Stimulated activated CD8-positive, alpha-beta memory T cell treated with anti-CD3 and anti-CD28 coated beads, Interleukin-4, amount 100 ng/mL, for 1 hour (primary cell): ENCODE measurements around the gene F13A1.

ENCODE experiments used
- DNase-seq, 2 donors: peaks; one replicate each; pipeline ENCODE4 v3.0.0-alpha.2; 2020; ENCODE audit warnings: low read depth in 2 of 2, low spot score in 1 of 2

Gene F13A1

DNA sequence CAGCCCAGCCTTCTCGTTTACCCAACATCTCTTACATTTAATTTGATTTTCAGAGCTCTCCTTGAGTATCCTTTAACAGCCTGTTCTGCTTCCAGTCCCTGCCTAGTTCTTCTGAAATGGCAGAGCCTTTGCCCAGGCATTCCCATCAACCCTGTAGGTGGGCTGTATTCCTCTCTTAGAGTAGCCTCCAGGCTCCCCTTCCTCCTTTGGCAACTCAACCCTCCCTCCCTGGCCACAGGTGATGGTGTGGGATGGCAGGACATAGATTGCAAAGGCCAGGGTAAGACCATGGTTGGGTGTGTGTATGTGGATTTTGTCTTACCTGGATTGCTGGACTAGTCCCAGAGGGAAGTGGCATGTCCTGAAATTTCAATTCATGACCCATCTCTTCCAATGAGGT, 125.4 kb downstream of the F13A1 start:
- no peak for DNase-seq

DNA sequence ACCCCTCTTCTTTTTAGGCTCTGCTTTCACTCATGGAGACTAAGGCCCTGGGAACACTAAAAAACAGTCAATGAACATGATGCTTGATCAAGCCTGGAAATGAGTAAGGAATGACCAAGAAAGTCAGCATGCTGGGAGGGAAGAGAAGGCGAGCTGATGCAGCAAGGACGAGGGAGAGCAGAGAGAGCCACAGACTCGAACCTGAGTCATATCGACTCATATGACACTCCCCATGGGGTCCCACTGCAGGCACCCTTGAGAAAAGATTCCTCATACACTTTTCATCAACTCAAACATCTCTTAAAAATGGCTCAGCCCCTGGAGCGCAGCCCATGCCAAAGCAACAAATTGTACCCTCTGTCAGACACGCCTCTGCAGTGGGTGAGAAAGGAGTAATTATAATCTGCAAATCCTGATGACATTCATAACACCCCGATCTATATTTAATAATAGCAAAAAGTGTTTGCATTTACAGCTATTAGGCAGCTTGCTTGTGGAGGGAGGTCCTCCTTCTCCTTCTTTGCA, 127.2 kb downstream of the F13A1 start:
- DNase-seq: no peak

DNA sequence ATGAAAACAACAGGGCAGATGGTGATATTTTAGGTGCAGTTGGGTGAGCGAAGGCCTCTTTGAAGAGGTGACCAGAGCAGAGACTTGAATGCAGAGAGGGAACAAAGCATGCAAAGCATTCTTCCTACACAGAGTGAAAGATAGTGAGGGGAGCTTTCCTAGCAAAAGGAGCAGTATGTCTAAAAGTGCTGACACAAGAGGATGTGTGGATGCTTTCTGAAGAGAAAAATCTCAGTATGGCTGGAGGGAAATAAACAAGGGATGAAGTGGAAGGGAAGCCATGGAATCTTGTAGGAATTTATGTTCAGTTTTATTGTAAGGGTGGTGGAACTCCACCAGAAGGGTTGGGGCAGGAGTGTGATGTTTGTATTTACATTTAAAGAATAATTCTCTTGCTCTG, 128.6 kb downstream of the F13A1 start:
- DNase-seq: no peak

- DNase-seq: no peak
These were observed 129.0 kb downstream of the F13A1 start for GRCh38 chr6:6191476-6191875.

GRCh38 chr6:6180684-6181083, 139.8 kb downstream of the F13A1 start:
- no peak for DNase-seq

GRCh38 chr6:6179858-6180623, 140.4 kb downstream of the F13A1 start:
- no peak for DNase-seq

DNA sequence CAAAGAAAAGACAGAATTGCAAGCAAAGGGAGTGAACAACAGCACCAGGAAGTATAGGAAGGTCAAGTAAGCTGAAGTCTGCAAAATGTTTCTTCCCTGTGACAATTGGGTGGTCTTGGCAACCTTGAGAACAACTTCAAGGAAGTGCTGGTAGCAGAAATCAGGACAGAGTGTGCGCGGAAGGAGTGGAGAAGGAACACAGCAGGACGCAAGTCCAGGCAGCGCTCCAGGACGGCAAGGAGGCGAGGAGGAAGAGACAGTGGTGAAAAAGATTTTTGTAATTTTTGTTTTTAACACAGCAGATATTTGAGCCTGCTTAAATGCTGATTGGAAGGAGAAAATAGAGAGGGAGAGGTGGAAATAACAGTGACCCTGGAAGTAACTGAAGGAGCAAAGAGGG, 141.7 kb downstream of the F13A1 start:
- no peak for DNase-seq

GRCh38 chr6:6177754-6178153, 142.7 kb downstream of the F13A1 start:
- DNase-seq: no peak

- DNase-seq: no peak
These were observed 143.8 kb downstream of the F13A1 start for GRCh38 chr6:6176586-6177228.

DNA sequence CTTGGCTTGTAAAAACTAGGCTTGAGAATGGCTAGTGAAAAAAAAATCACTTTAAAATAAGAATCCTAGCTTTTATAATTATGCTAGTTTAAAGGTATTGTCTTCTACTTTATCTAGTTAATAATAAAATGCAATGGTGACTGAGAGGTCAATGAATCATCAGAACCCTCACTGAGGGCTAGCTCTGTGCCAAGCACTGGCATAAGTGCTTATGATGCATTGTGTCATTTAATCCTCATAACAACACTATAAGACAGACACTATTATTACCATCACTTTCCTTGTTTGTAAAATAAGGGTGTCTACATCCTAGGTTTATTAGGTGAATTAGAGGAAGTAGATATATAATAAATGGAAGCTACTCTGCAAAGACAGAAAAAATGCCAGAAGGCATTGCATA, 144.3 kb downstream of the F13A1 start:
- no peak for DNase-seq

DNA sequence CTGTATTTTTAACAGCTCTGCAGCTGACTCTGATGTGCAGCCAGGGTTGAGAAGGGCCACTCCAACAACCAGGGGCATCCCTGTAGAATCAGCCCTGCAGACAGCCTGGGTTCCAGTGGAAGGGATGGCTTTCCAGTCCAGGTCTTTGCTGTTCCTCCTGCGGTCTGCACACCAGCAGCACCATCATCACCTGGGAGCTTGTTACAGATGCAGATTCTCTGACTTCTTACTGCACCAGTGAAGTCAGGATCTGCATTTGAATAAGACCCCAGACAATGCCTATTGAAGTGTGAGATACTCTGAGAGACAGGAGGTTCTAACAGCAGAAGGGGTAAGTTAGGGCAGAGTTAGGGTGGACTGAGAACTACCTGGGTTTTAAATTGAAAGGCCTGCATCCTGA, 151.3 kb downstream of the F13A1 start:
- no peak for DNase-seq

- no peak for DNase-seq
These were observed 154.4 kb downstream of the F13A1 start for GRCh38 chr6:6166064-6166463.

GRCh38 chr6:6164367-6164766, 156.1 kb downstream of the F13A1 start:
- no peak for DNase-seq

- no peak for DNase-seq
These were observed 166.1 kb downstream of the F13A1 start for GRCh38 chr6:6154335-6154734.

- DNase-seq: no peak
These were observed 168.4 kb downstream of the F13A1 start for GRCh38 chr6:6152060-6152459.

GRCh38 chr6:6148192-6148815, 172.2 kb downstream of the F13A1 start:
- DNase-seq: no peak

- no peak for DNase-seq
These were observed 188.9 kb downstream of the F13A1 start for GRCh38 chr6:6131492-6132109.

DNA sequence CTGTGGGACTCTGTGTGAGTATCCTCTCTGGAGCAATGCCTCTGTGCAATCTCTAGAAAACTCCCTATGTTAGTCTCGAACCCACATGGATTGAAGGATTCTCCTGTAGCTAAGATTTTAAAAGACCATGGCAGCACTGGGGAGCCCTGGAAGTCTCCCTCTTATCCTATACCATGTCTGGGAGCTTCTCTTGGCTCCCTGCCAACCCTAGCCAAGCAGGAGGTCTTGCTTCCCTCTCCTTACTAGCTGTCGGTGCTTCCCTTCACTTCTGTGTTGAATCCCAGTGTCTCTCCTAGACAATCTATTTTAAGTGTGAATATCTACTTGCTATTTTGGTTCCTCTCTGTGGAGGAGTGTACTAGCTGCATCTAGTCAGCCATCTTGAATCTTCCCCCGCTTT, 195.0 kb downstream of the F13A1 start:
- no peak for DNase-seq

DNA sequence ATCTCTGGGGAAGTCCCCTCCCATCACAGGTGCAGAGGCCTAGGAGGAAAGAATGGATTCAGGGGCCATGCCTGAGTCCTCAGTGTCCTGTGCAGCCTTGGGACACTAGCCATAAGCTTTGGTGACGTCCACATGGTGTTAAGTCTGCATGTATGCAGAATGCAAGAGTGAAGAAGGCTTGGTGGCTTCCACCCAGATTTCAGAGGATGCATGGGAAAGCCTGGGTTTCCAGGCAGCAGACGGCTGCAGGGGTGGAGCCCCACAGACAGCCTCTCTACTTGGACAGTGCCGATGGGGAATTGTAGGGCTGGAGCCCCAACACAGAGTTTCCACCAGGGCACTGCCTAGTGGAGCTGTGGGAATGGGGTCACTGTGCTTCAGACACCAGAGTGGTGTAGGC, 196.7 kb downstream of the F13A1 start:
- no peak for DNase-seq

DNA sequence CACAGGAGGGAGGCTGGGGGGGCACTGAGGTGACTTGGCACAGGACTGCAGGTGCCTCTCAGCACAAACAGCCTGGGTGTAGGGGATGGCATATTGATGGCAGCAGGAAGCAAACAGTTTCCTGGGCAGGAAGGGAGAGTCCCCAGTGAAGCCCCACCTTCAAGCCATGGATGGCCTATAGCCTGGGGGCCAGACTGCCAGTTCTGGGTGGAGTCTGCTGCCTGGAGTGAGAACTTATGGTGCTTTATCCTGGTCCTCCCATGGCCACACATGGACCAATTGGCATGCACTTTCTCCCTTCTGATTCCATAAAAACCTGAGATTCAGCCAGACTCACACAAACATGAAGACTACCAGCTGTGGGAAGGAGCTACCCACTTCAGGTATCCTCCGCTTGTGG, 198.5 kb downstream of the F13A1 start:
- DNase-seq: no peak

DNA sequence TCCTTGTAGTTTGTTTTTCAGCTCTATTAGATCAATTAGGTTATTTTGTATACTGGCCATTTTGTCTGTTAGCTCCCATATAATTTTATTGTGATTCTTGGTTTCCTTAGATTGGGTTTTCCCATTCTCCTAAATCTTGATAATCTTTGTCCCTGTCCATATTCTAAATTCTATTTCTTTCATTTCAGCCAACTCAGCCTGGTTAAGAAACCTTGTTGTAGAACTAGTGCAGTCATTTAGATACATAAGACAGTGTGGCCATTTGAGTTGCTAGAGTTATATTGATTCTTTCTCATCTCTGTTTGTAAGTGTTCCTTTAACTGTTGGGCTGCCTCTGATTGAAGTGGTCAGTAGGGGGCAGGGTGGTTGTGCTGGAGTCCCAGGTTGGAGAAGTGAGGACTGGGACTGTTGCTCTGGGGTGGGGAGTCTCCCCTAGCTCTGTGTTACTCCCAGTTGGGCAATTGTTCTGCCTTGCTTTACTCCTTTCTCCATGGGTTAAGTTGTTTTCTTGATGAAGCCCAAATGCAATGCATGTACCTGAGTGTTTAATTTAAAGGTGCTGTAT, 214.9 kb downstream of the F13A1 start:
- no peak for DNase-seq
